CD4-positive, CD25-positive, alpha-beta regulatory T cell (primary cell): ENCODE results near the gene ASTL. TPM values are rescaled to one million over a fixed set of nuclear protein-coding genes. Genes with fewer than 3 reads are reported as not detected.

Experiments used
- ATAC-seq, 2 donors: fragments of 150-1000 bp; cut with Tn5 transposase; one replicate each; pipeline ENCODE4 v1.10.0; 2021; ENCODE audit warnings: low read depth in 2 of 2, moderate number of reproducible peaks in 2 of 2, moderate library complexity in 1 of 2
- DNase-seq, 3 donors: peaks; one replicate each; pipeline versions ENCODE4 v3.0.0 to v3.0.0-alpha.2; 2012 to 2022; ENCODE audit warnings: mixed read lengths in 1 of 3
- H3K27ac ChIP-seq: one replicate; pipeline ENCODE4 v1.7.0; 2013; ENCODE audit warnings: mild to moderate bottlenecking, low read length; ENCODE audit not compliant: insufficient read depth, poor library complexity, severe bottlenecking
- H3K27me3 ChIP-seq: one replicate; pipeline ENCODE4 v1.7.0; 2013; ENCODE audit warnings: low read length; ENCODE audit not compliant: control insufficient read depth, insufficient read depth
- H3K36me3 ChIP-seq: one replicate; pipeline ENCODE4 v1.7.0; 2013; ENCODE audit warnings: mild to moderate bottlenecking, low read length, moderate library complexity; ENCODE audit not compliant: control insufficient read depth, insufficient read depth
- H3K4me1 ChIP-seq: 2 replicates; pipeline ENCODE4 v1.7.0; 2013; ENCODE audit warnings: mild to moderate bottlenecking, low read length; ENCODE audit not compliant: insufficient read depth, control insufficient read depth, poor library complexity, severe bottlenecking
- H3K4me3 ChIP-seq: one replicate; pipeline ENCODE4 v1.7.0; 2013; ENCODE audit warnings: low read depth, mild to moderate bottlenecking, low read length, moderate library complexity
- H3K9me3 ChIP-seq, 2 experiments: 1 replicate in 1 of 2; 2 replicates in 1 of 2; pipeline ENCODE4 v1.7.0; 2013; ENCODE audit warnings: low read length in 2 of 2, mild to moderate bottlenecking in 1 of 2, moderate library complexity in 1 of 2; ENCODE audit not compliant: control insufficient read depth in 2 of 2
- H3K27ac Mint-ChIP-seq, 3 donors: one replicate each; pipeline ENCODE4 v1.8.0; 2020 to 2022; ENCODE audit warnings: mild to moderate bottlenecking in 3 of 3, mixed read lengths in 3 of 3, moderate library complexity in 2 of 3
- H3K27me3 Mint-ChIP-seq: one replicate; pipeline ENCODE4 v1.8.0; 2022; ENCODE audit warnings: mild to moderate bottlenecking, mixed read lengths
- H3K36me3 Mint-ChIP-seq: one replicate; pipeline ENCODE4 v1.8.0; 2020; ENCODE audit warnings: mixed read lengths
- H3K4me1 Mint-ChIP-seq, 4 donors: one replicate each; pipeline ENCODE4 v1.8.0; 2020 to 2022; ENCODE audit warnings: mixed read lengths in 4 of 4, mild to moderate bottlenecking in 1 of 4
- H3K4me3 Mint-ChIP-seq, 4 donors: one replicate each; pipeline ENCODE4 v1.8.0; 2020 to 2022; ENCODE audit warnings: mild to moderate bottlenecking in 4 of 4, mixed read lengths in 4 of 4, moderate library complexity in 3 of 4
- H3K9me3 Mint-ChIP-seq, 7 donors: one replicate each; pipeline ENCODE4 v1.8.0; 2020 to 2022; ENCODE audit warnings: mixed read lengths in 7 of 7, mild to moderate bottlenecking in 3 of 7, moderate library complexity in 2 of 7
- polyA plus RNA-seq, 4 donors: library from polyadenylated mRNA; unstranded; fragments of 300-500 nt; fragmentation: Illumina TruSeq; gene quantifications; one replicate each; pipeline ENCODE4 v1.2.3, GENCODE V29; 2021
- total RNA-seq: library from RNA; stranded (reverse); gene quantifications from one replicate; pipeline ENCODE4 v1.2.3, GENCODE V29; 2022

ASTL gene
- total and polyA plus RNA-seq, 5 donors from 2014 or later, result 0.23 to 9.7 (median 0.39) TPM; not detected in 2

DNA sequence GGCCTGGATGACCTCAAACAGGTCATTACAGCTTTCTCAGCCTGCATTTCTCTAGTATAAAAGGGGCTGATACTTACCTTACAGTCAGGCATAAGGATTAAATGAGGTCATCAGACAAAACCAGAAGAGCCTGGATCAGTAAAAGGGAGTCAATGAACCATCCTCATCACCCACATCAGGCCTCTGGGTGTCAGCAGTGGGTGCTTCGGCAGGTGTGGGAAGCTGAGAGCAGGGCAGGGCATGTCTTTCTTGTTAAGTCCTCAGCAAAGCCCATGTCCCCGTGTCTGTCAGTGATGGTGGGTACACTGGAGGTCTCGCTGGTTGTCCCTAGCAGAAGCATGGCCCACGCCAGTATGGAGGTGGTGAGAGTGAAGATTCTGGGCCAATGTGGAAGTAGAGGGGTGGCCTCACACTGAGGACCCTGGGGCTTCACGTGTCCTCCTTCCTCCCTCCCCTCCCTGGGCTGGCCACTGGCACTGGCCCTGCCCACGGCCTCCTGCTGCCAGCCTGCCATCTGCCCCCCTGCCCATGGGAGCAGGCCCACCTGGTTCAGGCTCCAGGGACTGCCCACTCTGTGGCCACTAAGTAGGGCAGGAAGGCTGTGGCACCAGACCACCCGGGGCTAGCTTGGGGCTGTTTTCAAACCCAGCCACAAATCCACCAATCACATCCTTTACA is 26.3 kb downstream of the ASTL start:
- Histone ChIP-seq H3K4me3 (no peak overlapping the region), H3K36me3 (no peaks in the 10 kb centered on the region), H3K27me3 (no peaks in the 10 kb centered on the region), H3K27ac (no peak overlapping the region), H3K9me3 (no peaks in the 10 kb centered on the region), H3K4me1 (peaks cover 5% of the 10 kb centered on the region)
- no peaks in the 10 kb centered on the region for H3K36me3 Mint-ChIP-seq
- no peak overlapping the region for H3K4me3 Mint-ChIP-seq
- peaks cover 11% of the 10 kb centered on the region for H3K27me3 Mint-ChIP-seq
- H3K27ac Mint-ChIP-seq, result no peak overlapping the region
- peak in 1 of 3 donors; percentile 19 for DNase-seq
- H3K4me1 Mint-ChIP-seq, result peaks cover 0 to 9% (median 3%) of the 10 kb centered on the region in 4 donors
- ATAC-seq, result no peak
- H3K9me3 Mint-ChIP-seq, result peaks cover 0 to 2% (median 0%) of the 10 kb centered on the region in 7 donors

DNA sequence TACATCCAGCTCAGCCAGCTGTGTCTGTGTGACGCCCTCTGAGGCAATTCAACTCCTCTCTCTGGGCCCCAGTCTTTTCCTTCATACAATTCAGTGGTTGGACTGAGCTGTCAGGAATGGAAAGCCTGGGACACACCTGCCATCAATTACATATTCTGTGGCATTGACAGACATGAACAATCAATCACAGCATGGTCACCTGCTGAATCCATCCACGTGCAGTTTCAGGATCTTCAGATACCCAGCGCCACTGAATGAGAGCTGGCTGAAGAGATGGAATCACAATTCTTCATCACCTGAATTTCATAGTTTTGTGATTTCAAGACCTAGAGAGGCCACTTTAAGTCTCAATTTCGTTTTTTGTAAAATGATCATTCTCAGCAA is 27.1 kb downstream of the ASTL start:
- Histone ChIP-seq H3K4me1 (peaks cover 4% of the 10 kb centered on the region), H3K27ac (no peak overlapping the region), H3K27me3 (no peaks in the 10 kb centered on the region), H3K4me3 (no peak overlapping the region), H3K9me3 (no peaks in the 10 kb centered on the region), H3K36me3 (no peaks in the 10 kb centered on the region)
- H3K27me3 Mint-ChIP-seq, result peaks cover 11% of the 10 kb centered on the region
- peaks cover 0 to 9% (median 3%) of the 10 kb centered on the region in 4 donors for H3K4me1 Mint-ChIP-seq
- H3K36me3 Mint-ChIP-seq, result no peaks in the 10 kb centered on the region
- H3K9me3 Mint-ChIP-seq, result peaks cover 0 to 2% (median 0%) of the 10 kb centered on the region in 7 donors
- DNase-seq (no peak), ATAC-seq (no peak)
- H3K27ac Mint-ChIP-seq, result no peak overlapping the region
- no peak overlapping the region for H3K4me3 Mint-ChIP-seq

DNA sequence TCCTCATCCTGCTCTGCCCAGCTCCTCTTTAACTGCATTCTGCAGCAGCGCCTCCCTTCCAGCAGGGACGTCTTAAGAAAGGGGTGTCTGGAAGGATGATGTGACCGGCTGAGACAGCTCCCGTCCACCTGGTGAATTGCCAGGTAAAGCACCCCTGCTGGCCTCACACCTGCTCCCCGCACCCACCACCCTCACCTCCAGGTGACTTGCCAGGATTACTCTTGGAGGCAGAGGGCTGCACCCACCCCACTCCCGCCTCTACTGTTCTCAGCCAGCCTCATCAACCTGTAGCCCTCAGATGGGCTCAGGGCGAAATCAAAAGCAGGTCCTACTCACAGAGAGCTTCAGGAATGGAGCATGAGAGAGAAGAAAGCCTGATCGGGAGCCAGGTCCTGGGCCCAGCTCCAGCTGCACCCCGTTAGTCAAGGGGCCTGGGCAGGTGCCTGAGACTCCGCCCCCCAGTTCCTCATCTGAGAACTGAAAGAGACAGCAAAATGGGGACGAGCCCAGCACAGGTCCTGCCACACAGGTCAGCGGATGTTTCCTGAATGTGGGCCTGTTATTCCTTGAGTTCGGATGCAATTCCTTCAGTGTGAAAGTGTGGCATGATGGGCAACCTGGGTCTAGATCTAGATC is 27.6 kb downstream of the ASTL start:
- Histone ChIP-seq H3K27me3 (no peaks in the 10 kb centered on the region), H3K27ac (no peak overlapping the region), H3K36me3 (no peaks in the 10 kb centered on the region), H3K4me3 (no peak overlapping the region), H3K4me1 (no peaks in the 10 kb centered on the region), H3K9me3 (peaks cover 0 to 3% of the 10 kb centered on the region in 2 experiments)
- H3K9me3 Mint-ChIP-seq, result peaks cover 0 to 3% (median 0%) of the 10 kb centered on the region in 7 donors
- no peak overlapping the region for H3K27ac Mint-ChIP-seq
- peaks cover 0 to 8% (median 3%) of the 10 kb centered on the region in 4 donors for H3K4me1 Mint-ChIP-seq
- peaks cover 11% of the 10 kb centered on the region for H3K27me3 Mint-ChIP-seq
- no peaks in the 10 kb centered on the region for H3K36me3 Mint-ChIP-seq
- DNase-seq, result no peak
- ATAC-seq, result no peak
- no peak overlapping the region for H3K4me3 Mint-ChIP-seq

DNA sequence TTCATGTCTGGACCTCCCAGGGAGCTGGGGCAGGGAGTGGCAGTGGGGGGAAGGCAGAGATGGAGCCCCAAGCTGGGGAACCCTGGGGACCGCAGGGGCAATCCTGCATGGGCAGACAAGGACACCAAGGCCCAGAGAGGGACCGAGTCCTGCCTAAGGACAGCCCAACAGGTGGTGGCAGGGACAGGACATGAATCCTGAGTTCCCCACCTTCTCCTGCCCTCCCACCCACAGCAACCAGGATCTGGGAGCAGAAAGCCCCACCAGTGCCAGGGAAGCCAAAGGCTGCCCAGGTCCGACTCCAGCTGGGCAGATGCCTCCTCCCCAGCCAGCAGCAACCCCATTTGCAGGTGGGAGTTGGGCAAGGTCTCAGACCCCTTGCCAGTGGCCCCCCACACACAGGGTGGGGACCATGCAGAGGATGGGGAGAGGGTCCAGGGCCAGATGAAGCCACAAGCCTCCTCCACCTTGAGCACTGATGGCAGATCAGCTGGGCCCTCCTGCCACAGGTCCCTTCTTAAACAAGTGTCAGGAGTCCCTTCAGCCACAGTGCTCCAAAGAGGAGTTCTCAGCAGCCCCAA is 28.3 kb downstream of the ASTL start:
- H3K36me3 Mint-ChIP-seq, result no peaks in the 10 kb centered on the region
- peaks cover 7% of the 10 kb centered on the region for H3K27me3 Mint-ChIP-seq

DNA sequence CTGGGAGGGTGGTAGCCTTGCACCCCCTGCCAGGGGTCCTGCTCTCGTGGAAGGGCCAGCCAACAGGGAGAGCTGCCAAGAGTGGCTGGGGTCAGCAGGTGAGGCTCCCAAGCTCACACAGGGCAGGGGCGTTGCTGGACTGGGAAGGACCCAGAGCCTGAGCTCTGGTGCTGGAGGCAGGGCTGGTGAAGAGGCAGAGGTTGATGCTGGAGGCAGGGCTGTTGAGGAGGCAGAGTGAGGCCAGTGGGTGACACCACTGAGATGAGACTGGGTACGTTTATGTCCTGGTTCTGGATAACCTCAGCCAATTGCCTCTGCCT is 29.0 kb downstream of the ASTL start:
- no peaks in the 10 kb centered on the region for H3K36me3 ChIP-seq
- H3K27me3 ChIP-seq, result no peaks in the 10 kb centered on the region
- peaks cover 0 to 10% (median 0%) of the 10 kb centered on the region in 4 donors for H3K4me1 Mint-ChIP-seq
- peak in 1 of 3 donors; percentile 1 for DNase-seq
- peaks cover 0 to 14% (median 2%) of the 10 kb centered on the region in 7 donors for H3K9me3 Mint-ChIP-seq
- no peak overlapping the region for H3K4me3 Mint-ChIP-seq
- no peaks in the 10 kb centered on the region for H3K4me1 ChIP-seq
- H3K4me3 ChIP-seq, result no peak overlapping the region
- H3K36me3 Mint-ChIP-seq, result no peaks in the 10 kb centered on the region
- H3K27me3 Mint-ChIP-seq, result peaks cover 7% of the 10 kb centered on the region
- H3K27ac Mint-ChIP-seq, result peak overlapping the region in 1 of 3 donors; percentile 89
- ATAC-seq, result no peak
- no peak overlapping the region for H3K27ac ChIP-seq
- peaks cover 5 to 14% of the 10 kb centered on the region in 2 experiments for H3K9me3 ChIP-seq

More for the DNA sequence above, 28.3 kb downstream of the ASTL start:
- Histone ChIP-seq H3K9me3 (peaks cover 5 to 10% of the 10 kb centered on the region in 2 experiments), H3K4me1 (no peaks in the 10 kb centered on the region), H3K4me3 (no peak overlapping the region), H3K27me3 (no peaks in the 10 kb centered on the region), H3K36me3 (no peaks in the 10 kb centered on the region), H3K27ac (no peak overlapping the region)
- ATAC-seq (no peak), DNase-seq (peak in 1 of 3 donors; percentile 1)
- H3K4me1 Mint-ChIP-seq, result peaks cover 0 to 6% (median 0%) of the 10 kb centered on the region in 4 donors
- H3K27ac Mint-ChIP-seq, result no peak overlapping the region
- no peak overlapping the region for H3K4me3 Mint-ChIP-seq
- H3K9me3 Mint-ChIP-seq, result peaks cover 0 to 10% (median under 1%) of the 10 kb centered on the region in 7 donors

DNA sequence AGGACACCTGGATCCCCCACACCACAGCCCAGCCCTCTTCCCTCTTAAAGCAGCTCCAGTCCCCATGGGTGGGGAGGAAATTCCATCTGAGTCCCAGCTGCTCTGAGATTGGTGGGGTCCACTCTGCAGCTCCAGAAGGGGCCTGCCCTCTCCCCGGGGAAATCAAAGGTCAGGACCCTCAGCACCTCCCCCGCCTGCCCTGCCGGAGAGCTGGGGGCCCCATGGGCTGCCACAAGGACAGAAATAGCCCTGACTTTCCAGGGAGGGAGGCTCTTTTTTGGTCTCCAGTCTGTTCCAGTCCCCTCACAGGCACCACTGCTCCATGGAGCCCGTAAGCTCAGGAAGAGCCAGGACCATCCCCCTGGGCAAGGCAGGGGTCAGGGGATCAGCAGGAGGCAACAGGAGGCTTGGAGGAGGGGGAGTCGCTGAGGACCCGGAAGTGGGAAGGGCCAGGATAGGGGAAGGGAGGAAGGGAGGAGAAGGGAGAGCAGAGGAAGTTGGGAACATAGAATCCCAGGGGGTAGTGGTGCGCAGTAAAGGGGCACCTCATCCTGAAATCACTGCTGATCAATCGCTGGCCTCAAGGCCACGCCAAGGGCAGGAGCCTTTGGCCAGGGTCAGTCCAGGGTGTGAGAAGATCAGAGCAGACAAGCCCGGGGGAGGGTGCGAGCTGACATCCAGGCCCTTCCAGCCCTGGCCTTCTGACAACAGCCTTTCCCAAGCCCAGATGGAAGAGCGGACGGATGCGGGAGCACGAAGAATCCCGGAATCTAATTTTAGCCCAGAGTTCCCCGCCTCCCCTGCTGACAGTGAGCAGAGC is 29.6 kb downstream of the ASTL start:
- ATAC-seq, result no peak
- Mint-ChIP-seq H3K4me1 (peaks cover 0 to 10% (median 0%) of the 10 kb centered on the region in 4 donors), H3K4me3 (no peak overlapping the region), H3K27ac (no peak overlapping the region), H3K36me3 (no peaks in the 10 kb centered on the region), H3K9me3 (peaks cover 0 to 14% (median 2%) of the 10 kb centered on the region in 7 donors), H3K27me3 (peaks cover 7% of the 10 kb centered on the region)
- Histone ChIP-seq H3K4me1 (no peaks in the 10 kb centered on the region), H3K4me3 (no peak overlapping the region), H3K36me3 (no peaks in the 10 kb centered on the region), H3K9me3 (peaks cover 5 to 14% of the 10 kb centered on the region in 2 experiments), H3K27ac (no peak overlapping the region), H3K27me3 (no peaks in the 10 kb centered on the region)
- DNase-seq, result no peak

- H3K4me1 ChIP-seq, result no peaks in the 10 kb centered on the region
- H3K9me3 ChIP-seq, result peaks cover 5 to 14% of the 10 kb centered on the region in 2 experiments
- no peaks in the 10 kb centered on the region for H3K36me3 ChIP-seq
- H3K27ac Mint-ChIP-seq, result no peak overlapping the region
- H3K4me1 Mint-ChIP-seq, result peaks cover 0 to 10% (median 0%) of the 10 kb centered on the region in 4 donors
- H3K4me3 ChIP-seq, result no peak overlapping the region
- ATAC-seq (no peak), DNase-seq (peak in 1 of 3 donors; percentile 1)
- H3K4me3 Mint-ChIP-seq, result no peak overlapping the region
- H3K9me3 Mint-ChIP-seq, result peaks cover 0 to 14% (median 2%) of the 10 kb centered on the region in 7 donors
- no peak overlapping the region for H3K27ac ChIP-seq
- H3K36me3 Mint-ChIP-seq, result no peaks in the 10 kb centered on the region
- H3K27me3 ChIP-seq, result no peaks in the 10 kb centered on the region
- H3K27me3 Mint-ChIP-seq, result peaks cover 7% of the 10 kb centered on the region
These were observed 30.2 kb downstream of the ASTL start for GRCh38 chr2:96108151-96108540.
